HG03521 (cell line): ENCODE data around the gene GPATCH4.
"Not testable (repeated sequence)": the region's sequence is repeated elsewhere in the genome, so short reads cannot be mapped to it uniquely, and the experiment has no call there.

Source experiments
- ATAC-seq: cut with Tn5 transposase; IDR thresholded peaks from one replicate; pipeline ENCODE4 v1.9.1; 2021; ENCODE audit warnings: mild to moderate bottlenecking, moderate library complexity; ENCODE audit not compliant: unreplicated experiment

Gene GPATCH4

DNA sequence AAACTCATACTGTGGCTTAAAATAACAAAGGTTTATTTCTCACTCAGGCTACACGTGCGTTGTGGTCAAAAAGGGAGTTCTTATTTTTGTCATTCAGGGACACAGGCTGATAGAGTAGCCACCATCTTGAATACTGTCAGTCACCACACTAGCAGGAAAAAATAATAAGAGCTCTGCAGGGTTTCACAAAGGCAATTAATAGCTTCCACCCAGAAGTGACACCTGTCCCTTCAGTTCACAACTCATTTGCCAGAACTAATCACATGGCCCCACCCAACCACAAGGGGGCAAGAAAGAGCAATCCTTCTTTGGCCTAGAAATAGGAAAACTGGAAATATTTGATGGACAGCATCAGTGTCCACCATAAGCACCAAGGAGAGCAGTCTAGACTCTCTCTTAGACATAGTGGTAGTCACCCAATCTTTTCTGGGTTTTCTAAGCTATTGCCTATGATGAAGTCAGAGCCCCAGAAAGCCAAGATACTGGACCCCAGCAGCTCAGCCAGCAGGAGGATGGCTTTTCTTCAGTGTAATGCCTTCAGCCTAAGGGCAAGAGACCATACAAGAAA is 26.1 kb upstream of the GPATCH4 start:
- ATAC-seq, result no peak

DNA sequence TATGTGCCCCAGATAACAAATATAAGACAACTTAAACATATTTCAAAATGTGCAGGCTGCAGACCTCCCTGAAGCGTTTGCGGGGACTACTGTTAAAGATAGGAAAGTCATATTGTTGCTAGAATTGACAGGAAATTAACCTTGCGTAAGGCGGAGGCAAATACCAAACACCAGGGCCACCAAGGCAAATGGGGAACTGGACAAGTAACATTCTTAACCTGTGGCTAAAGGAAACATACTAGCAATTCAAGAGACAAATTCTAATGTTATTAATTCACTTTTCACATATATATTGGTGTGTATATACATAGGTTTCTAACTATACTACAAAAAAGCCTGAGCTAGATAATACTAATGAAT is 24.8 kb upstream of the GPATCH4 start:
- no peak for ATAC-seq

DNA sequence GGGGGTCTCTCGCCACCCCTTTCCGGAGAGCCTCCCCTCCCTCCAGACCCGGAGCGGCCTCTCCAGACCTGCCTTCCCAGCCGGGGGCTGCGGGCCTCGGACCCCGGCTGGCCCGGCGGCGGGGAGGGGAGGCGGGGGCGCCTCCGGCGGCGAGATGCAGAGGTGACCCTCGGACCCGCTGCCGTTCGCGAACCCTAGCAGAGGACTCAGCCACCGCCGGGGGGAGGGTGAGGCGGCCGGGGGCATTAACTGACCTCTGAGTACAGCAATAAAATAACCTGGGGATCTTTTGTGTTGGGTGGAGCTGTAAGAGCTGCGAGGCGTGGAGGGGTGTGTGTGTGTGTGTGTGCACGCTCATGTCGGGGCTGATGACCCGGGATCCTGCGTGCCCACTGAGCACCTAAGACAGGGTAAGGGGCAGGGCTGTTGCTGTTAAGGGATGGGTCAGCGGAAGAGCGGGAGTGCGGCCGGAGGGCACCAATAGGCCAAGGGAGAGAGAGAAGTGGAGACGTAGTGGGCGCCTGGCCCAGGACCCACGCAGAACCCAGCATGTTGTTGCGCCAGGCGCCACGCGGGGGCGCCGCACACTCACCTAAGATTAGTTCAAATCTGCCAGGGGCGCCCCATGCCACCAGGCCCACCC is 24.3 kb upstream of the GPATCH4 start:
- ATAC-seq, result no peak

DNA sequence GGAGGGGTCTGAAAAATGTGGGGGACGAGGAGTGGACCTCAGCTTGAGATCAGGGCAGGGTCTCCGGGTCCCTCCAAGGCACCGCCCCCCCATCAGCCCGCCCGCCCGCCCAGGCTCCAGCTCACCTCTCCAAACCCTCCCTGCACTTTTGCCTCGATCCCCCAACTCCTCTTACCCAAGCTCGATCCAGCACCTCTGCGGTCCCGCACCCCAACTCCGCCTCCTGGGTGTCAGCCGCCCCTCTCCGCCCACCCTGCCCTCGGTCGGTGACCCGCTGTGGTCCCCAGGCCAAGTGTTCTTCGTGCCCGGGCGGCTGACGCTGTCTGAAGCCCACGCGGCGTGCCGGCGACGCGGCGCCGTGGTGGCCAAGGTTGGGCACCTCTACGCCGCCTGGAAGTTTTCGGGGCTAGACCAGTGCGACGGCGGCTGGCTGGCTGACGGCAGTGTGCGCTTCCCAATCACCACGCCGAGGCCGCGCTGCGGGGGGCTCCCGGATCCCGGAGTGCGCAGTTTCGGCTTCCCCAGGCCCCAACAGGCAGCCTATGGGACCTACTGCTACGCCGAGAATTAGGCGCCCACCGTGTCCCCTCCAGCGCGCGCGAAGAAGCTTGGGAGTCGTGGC is 23.6 kb upstream of the GPATCH4 start:
- no peak for ATAC-seq

DNA sequence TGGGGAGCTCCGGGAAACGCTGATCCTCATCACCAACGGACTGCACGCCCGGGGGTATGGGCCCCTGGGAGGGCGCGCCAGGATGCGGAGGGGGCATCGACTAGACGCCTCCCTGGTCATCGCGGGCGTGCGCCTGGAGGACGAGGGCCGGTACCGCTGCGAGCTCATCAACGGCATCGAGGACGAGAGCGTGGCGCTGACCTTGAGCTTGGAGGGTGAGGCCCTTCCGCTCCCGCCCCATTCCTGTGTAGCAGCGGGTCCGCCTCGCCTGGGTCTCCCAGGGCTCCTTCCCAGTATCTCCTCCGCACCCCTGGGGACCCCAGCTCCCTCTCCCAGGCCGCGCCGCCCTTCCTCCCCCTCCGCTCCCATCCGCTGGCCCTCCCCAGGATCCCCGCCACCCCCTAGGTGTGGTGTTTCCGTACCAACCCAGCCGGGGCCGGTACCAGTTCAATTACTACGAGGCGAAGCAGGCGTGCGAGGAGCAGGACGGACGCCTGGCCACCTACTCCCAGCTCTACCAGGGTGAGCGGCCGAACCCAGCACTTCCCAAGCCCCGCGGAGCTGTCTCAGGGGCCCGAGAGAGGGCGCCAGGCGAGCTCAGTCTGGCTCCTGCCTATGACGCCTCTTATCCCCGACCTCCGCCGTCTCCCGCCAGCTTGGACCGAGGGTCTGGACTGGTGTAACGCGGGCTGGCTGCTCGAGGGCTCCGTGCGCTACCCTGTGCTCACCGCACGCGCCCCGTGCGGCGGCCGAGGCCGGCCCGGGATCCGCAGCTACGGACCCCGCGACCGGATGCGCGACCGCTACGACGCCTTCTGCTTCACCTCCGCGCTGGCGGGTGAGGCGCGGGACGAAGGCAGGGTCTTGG is 22.9 kb upstream of the GPATCH4 start:
- no peak for ATAC-seq

DNA sequence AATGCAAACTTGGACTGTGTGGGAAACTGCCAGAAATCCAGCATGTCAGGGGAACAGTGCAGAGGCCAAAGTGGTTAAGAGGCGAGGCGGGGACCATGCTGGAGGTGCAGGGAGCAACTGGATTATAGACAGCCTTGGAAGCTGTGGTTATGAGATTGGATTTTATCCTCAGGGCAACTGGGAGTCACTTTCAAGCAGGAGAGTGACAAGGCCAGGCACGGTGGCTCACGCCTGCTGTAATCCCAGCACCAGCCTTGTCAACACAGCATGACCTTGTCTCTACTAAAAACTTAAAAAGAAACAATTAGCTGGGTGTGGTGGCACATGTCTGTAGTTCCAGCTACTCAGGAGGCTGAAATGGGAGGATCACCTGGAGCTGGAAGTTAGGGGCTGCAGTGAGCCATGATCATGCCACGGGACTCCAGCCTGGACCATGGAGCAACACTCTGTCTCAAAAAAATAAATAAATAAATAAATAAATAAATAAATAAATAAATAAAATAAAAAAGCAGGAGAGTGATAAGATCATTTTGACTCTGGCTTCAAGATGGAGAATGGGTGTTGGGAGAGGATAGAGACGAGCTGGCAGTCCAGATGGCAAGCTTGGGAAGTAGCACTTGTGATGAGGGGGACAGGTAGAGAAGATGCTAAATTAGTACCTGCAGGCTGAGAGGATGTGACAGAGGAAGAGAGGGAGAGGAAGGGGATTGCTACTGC is 21.5 kb upstream of the GPATCH4 start:
- ATAC-seq, result no peak

DNA sequence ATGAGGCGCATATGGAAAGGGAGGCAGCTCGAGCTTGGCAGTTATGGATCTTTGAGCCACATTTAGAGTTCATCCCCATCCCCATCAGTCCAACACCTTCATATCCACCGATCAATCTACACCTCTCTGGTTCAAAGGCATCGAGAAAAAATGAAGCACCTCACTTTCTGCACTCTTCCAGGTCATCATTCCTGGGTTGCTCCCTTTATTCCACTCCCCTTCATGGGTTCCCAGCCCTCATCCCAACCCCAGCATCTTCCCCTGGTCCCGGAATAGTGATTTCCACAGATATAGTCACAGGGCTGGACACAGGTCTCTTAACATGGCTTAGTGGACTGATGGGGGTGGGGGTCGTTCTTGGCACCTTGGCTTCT is 18.3 kb upstream of the GPATCH4 start:
- ATAC-seq, result no peak

DNA sequence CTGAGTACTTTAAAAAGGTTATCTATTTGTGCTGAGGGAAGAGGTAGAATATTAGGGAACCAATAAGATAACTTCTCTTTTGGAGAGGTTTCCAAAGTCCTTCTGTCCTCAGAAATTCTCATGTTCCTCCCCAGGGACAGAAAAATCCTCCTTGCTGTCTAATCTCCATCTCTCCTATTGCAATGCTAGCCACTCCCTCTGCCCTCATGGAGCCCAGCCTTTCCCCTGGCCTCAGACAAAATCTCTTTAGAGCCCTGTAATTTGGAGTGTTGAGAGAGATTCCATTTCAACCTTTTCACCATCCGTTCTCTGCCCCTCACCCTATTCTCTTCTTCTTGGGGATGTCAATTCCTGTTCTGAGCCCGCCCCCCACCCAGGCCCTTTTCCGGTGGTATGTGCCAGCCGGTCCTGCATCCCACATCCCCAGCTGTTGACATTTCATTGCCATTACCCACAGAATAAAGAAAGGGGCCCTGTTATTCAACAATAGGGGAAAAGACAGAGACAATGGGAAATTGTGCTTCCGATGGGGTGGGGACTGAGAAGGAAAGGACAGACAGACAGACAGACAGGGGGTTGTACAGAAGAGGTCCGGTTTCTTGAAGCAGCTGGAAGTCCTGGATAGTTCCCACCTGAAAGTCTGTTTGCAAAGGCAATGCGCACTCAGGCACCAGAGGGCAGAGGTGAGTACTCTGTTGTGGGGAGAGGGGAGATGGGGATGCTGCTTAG is 17.7 kb upstream of the GPATCH4 start, which contains the start of gene HAPLN2:
TSS of gene HAPLN2 (plus strand) at position 563 of the 729 bp plus-strand sequence. CDS start 4,076 bp downstream, outside the sequence.
- no peak for ATAC-seq

DNA sequence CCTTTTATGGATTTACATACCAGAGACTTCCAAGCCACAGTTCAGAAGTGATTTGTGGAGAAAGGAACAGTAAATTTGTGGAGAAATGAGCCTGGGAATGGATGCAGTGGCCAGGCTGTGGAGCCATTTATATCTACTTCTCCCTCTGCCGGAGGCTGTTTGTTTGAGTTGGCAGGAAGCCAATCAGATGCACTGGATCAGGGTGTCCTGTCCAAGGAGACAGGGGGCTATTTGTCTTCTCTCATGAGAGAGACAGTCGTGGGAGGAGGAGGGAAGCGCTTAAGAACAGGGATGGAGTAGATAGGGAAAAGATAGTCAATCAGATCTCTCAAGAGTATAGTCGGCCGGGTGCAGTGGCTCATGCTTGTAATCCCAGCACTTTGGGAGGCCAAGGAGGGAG is 15.2 kb upstream of the GPATCH4 start:
- no peak for ATAC-seq

DNA sequence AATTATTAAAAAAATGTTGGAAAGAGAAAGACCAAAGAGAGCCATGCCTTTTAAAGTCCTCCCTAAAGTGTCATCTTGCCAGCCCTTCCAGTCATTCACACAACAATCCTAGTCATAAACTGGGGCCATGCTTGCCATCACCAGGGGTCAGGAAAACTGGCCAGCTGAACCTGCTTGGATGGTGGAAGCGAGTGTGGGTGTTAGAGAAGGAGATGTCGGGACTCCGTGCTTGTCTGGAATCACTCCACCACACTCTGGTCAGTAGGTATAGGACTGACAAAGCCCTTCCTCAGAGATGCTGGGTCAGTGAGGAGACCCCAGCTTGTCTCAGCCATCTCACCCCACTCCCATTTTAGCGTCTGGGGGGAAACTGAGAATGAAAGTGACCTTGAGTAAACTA is 14.7 kb upstream of the GPATCH4 start:
- ATAC-seq, result no peak

DNA sequence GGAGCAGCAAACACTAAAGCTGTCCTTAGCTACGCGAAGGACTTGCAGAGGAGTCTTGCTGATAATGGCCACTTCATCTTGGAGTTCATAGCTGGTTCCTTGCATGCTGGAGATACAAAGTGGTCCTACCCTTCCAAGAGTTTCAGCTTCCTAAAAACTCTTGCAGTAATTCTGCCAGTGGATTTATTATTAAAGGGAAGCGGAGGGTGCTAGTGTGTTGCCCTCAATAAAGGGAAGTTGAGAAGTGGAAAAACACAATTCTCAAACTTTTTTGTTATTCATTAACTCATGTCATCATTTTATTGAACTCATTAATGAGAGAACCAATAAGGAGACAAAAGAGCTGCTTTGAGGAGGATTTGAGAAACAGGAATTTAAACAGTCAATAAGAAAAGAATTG is 11.4 kb upstream of the GPATCH4 start:
- no peak for ATAC-seq

DNA sequence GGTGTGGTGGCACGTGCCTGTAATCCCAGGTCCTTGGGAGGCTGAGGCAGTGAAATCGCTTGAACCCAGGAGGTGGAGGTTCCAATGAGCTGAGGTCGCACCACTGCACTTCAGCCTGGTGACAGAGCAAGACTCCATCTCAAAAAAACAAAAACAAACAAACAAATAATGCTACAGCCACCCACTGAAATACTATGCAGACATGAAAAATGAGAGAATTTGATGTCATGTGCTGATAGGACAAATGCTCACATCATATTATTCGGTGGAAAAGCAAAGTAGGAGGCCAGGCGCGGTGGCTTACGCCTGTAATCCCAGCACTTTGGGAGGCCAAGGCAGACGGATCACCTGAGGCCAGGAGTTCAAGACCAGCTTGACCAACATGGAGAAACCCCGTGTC is 8.8 kb upstream of the GPATCH4 start:
- not testable (repeated sequence) for ATAC-seq

DNA sequence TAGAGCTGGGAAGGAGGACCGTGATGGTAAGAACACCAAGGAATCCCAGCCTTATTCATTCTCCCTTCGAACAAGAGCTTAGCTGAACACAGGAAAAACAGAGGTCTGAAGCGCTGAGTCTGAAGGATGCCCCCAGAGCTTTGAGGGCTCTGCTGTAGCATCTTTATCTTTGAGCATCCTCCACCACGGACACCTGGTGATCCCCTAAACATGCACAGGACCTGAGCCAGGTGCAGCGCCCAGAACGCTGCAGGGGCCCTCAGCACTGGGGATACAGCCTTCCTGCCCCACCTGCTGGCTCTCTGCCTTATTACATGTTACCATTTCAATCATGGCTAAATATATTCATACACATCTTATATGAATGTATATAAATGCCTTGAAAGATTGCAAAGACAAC is 7.7 kb upstream of the GPATCH4 start:
- ATAC-seq, result no peak

DNA sequence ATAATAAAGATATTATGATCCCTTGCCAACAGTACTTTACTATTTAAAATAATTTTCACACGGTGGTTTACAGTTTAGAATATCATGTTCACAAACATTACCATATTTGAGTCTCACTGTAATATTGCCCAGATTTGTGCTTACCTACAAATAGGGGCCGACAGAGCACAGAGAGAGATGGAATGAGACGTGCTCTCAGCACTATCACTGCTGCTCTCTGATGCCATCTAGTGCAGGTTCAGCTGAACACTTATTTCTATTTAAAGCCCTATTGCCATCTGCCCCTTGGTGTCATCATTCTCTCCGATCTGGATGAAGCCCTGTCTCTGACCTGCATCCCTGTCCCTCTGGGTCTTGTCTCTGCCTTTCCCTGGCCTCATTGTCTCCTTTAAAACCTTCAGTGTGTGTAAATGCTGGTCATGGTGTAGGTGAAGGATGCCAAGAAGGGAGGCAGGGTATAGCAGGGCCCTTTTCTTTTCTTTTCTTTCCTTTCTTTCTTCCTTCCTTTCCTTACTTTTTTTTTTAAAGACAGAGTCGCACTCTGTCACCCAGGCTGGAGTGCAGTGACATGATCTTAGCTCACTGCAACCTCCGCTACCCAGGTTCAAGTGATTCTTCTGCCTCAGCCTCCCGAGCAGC is 6.9 kb upstream of the GPATCH4 start:
- ATAC-seq, result peak; percentile 48

DNA sequence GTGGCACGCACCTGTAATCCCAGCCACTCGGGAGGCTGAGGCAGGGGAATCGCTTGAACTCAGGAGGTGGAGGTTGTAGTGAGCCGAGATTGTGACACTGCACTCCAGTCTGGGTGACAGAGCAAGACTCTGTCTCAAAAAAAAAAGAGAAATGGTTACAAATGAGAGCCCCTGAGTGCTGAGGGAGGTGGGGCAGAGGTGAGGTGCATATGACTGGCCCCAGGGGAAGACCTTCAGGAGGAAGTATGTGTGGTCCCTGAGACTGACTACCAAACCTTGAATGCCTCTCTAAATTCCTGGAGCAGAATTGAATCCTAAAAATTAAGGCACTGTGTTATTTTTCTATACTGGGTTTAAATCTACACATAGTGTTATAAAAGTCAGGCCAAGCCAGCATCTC is 6.1 kb upstream of the GPATCH4 start:
- not testable (repeated sequence) for ATAC-seq

DNA sequence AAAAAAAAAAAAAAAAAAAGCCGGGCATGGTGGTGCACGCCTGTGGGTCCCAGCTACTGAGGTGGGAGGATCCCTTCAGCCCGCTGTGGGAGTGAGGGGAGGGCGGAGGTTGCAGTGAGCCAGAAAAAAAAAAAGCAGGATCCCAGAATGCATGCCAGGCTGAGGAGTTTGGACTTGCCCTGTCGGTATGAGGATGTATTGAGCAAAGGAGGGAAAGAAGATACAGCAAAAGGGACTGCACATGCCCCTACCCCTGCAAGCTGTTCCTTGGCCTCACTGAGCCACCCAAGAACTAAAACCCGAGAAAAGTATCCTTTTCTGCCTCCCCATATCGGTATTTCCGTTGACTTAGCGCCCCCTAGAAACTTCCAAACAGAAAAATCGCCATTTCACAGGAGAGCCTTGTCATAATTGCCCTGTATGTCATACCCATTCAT is 1.3 kb upstream of the GPATCH4 start:
- no peak for ATAC-seq

DNA sequence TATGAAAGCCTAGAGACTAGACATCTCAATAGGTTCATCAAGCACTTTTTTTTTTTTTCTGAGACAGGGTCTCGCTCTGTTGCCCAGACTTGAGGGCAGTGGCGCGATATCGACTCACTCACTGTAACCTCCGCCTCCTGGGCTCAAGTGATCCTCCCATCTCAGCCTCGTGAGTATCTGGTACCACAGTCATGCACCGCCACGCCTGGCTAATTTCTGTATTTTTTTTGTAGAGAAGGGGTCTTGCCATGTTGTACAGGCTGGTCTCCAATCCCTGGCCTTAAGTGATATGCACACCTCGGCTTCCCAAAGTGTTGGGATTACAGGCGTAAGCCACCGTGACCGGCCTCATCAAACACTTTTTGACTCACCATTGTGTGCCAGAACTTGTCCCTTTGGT is 613 bp upstream of the GPATCH4 start:
- peak; percentile 5 for ATAC-seq

DNA sequence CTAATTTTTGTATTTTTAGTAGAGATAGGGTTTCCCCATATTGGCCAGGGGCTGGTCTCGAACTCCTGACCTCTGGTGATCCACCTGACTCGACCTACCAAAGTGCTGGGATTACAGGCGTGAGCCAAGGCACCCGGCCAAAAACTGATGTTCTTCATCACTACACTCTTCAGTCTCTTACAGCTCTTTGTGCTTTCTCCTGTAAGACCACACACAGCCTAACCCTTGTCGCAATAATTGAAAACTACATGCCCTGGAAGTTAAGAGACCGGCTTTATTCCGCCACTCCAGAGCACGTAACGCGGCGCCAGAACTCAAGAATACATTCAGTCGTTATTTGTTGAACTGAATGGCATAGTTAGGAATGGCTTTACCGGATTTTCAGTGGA is 552 bp downstream of the GPATCH4 start:
- ATAC-seq, result no peak

DNA sequence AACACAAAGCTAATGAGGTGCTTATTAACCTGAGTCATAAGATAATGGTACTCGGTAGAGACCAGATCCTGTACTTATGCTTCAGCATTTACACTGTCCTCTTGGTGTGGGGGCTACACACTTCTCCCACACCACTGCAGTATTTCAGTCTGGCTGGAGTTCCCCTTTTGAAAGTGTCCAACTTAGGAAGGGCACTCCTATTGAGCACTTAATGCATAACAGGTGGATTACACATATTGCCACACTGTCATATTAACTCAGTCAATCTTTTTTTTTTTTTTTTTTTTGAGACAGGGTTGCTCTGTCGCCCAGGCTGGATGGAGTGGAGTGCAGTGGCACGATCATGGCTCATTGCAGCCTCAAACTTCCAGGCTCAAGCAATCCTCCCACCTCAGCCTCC is 1.5 kb downstream of the GPATCH4 start:
- ATAC-seq, result no peak
